ENCODE data around the gene PDSS2. TPM values are rescaled to one million over a fixed set of nuclear protein-coding genes. Genes with fewer than 3 reads are reported as not detected.
"Not testable (repeated sequence)": the region's sequence is repeated elsewhere in the genome, so short reads cannot be mapped to it uniquely, and the experiment has no call there.

The PDSS2 gene
- total RNA-seq, 1 experiment from 2014 or later, result 14.8 TPM

DNA sequence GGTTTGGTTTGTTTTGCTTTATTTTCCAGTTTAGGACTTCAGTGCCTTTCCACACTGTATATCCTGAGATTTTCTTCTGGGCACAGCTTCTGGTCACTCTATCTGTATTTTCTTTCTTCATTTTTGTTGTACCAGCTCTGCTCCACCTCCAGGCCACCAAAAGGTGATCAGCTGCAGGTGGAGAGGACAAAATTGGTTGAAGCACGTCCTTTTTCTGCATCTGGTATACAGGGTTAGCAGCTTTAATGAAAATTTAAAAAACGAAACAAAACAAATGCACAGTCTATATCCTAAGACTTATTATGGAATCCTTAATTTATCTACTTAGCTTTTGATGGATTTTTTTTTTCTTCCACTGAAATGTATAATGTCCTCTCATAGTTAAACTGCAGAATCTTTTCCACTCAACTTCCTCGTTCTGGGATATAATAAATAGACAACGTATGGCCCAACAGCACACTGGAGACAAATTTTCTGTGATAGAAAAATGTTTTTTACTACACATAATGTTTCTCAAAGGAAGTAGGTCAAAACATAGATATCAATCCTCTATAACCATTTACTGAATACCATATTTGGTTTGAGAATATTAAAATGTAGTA lies 19.8 kb upstream of the PDSS2 start:
- Mint-ChIP-seq H3K36me3 (ENCODE audit: insufficient read depth, unreplicated experiment) (no peaks in the 10 kb centered on the region), H3K9me3 (ENCODE audit: low read depth, unreplicated experiment) (no peaks in the 10 kb centered on the region), H3K4me1 (ENCODE audit: low read depth, unreplicated experiment) (peaks cover 8% of the 10 kb centered on the region), H3K4me3 (ENCODE audit: low read depth, unreplicated experiment) (no peak overlapping the region), H3K27me3 (ENCODE audit: unreplicated experiment) (peaks cover 16% of the 10 kb centered on the region), H3K27ac (ENCODE audit: unreplicated experiment) (no peak overlapping the region)
- intact Hi-C loops (cut with micrococcal nuclease; ENCODE audit: unreplicated experiment), result no loop called here
- DNase-seq, result no peak
- CTCF ChIA-PET, result interaction anchor here (1.1 kb wide), 1 partner anchor 8 kb away, joined by 3 read pairs; no protein-coding TSS in a partner anchor
- TF ChIP-seq, protein P1, sequence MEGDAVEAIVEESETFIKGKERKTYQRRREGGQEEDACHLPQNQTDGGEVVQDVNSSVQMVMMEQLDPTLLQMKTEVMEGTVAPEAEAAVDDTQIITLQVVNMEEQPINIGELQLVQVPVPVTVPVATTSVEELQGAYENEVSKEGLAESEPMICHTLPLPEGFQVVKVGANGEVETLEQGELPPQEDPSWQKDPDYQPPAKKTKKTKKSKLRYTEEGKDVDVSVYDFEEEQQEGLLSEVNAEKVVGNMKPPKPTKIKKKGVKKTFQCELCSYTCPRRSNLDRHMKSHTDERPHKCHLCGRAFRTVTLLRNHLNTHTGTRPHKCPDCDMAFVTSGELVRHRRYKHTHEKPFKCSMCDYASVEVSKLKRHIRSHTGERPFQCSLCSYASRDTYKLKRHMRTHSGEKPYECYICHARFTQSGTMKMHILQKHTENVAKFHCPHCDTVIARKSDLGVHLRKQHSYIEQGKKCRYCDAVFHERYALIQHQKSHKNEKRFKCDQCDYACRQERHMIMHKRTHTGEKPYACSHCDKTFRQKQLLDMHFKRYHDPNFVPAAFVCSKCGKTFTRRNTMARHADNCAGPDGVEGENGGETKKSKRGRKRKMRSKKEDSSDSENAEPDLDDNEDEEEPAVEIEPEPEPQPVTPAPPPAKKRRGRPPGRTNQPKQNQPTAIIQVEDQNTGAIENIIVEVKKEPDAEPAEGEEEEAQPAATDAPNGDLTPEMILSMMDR (IDR thresholded peaks at IDR 0.05; ENCODE audit: unreplicated experiment), result no peak
- no TSS peak for BruUV-seq (replicated peaks)

DNA sequence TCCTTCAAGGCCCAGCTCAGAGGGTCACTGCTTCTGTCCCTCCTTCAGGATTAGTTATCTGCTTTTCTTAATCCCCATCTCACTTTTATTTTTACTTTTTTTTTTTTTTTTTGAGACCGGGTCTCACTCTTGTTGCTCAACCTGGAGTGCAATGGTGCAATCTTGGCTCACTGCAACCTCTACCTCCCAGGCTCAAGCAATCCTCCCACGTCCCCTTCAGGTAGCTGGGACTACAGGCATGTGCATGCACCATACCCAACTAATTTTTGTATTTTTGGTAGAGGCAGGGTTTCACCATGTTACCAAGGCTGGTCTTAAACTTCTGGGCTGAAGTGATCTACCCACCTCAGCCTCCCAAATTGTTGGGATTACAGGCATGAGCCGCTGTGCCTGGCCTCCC lies 16.5 kb upstream of the PDSS2 start:
- H3K27me3 Mint-ChIP-seq (ENCODE audit: unreplicated experiment); H3K4me3 Mint-ChIP-seq (ENCODE audit: low read depth, unreplicated experiment); H3K36me3 Mint-ChIP-seq (ENCODE audit: insufficient read depth, unreplicated experiment); H3K27ac Mint-ChIP-seq (ENCODE audit: unreplicated experiment); intact Hi-C loops (cut with micrococcal nuclease; ENCODE audit: unreplicated experiment); DNase-seq; H3K4me1 Mint-ChIP-seq (ENCODE audit: low read depth, unreplicated experiment); BruUV-seq (replicated peaks); H3K9me3 Mint-ChIP-seq (ENCODE audit: low read depth, unreplicated experiment): not testable (repeated sequence)
- CTCF ChIA-PET, result interaction anchor here (0.7 kb wide), 1 partner anchor 17 kb away, joined by 3 read pairs; the partner anchor contains the start of gene PDSS2

DNA sequence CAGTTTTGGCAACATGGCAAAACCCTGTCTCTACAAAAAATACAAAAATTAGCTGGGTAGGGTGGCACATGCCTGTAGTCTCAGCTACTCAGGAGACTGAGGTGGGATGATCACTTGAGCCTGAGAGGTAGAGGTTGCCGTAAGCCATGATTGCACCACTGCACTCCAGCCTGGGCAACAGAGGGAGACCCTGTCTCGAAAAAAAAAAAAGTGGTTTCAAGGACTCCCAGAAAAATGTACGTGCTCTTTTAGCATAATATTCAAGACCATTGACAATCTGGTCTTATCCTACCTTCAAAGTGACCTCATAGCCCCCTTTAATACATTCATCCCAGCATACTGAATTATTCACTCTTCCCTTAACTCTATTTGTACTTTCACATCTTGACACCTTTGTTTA lies 16.0 kb upstream of the PDSS2 start:
- H3K27ac Mint-ChIP-seq (ENCODE audit: unreplicated experiment); H3K27me3 Mint-ChIP-seq (ENCODE audit: unreplicated experiment); BruUV-seq (replicated peaks); H3K36me3 Mint-ChIP-seq (ENCODE audit: insufficient read depth, unreplicated experiment); intact Hi-C loops (cut with micrococcal nuclease; ENCODE audit: unreplicated experiment); H3K4me3 Mint-ChIP-seq (ENCODE audit: low read depth, unreplicated experiment); DNase-seq; H3K9me3 Mint-ChIP-seq (ENCODE audit: low read depth, unreplicated experiment); H3K4me1 Mint-ChIP-seq (ENCODE audit: low read depth, unreplicated experiment): not testable (repeated sequence)
- CTCF ChIA-PET, result interaction anchor here (0.7 kb wide), 1 partner anchor 16 kb away, joined by 3 read pairs; the partner anchor contains the start of gene PDSS2

DNA sequence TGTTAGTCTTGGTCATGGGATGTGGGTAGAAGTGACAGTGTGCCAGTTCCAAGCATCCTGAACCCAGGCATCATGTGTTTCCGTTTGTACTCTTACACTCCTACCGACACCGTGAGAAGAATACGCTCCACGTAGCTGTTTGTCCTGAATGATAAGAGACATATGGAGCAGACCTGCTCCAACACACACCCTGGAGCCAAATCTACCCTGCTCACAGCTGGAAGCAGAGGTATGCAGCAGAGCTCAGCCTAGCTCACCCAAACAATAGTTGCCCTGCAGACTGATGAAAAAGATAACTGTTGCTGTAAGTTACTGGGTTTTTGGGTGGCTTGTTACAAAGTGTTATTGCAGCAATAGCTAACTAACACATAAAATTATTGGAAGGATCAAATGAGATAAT lies 14.3 kb upstream of the PDSS2 start:
- CTCF ChIA-PET, result no interaction called here
- Mint-ChIP-seq H3K27me3 (ENCODE audit: unreplicated experiment) (no peaks in the 10 kb centered on the region), H3K4me1 (ENCODE audit: low read depth, unreplicated experiment) (no peaks in the 10 kb centered on the region), H3K27ac (ENCODE audit: unreplicated experiment) (no peak overlapping the region), H3K4me3 (ENCODE audit: low read depth, unreplicated experiment) (no peak overlapping the region), H3K36me3 (ENCODE audit: insufficient read depth, unreplicated experiment) (no peaks in the 10 kb centered on the region), H3K9me3 (ENCODE audit: low read depth, unreplicated experiment) (no peaks in the 10 kb centered on the region)
- TF ChIP-seq, protein P1 (IDR thresholded peaks at IDR 0.05; ENCODE audit: unreplicated experiment), result no peak
- intact Hi-C loops (cut with micrococcal nuclease; ENCODE audit: unreplicated experiment), result no loop called here
- no peak for DNase-seq
- BruUV-seq (replicated peaks), result no TSS peak

DNA sequence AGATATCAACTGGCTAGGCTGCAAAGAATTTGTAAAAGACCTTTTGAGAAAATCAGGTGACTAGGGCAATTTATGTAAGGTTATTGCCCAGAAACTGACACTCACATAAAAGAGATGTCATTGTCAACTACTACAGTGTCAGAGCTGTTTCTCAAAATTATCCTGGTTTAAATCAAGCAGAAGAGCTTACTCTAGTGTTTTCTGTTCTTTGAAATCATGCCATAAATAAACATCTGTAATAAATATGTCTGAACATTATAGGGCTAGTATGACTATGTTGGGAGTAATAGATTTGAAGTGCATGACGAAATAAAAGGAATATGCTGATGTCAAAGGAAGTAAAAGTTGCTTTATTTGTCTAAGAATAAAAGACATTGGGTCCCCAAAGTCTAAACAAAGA lies 11.0 kb upstream of the PDSS2 start:
- intact Hi-C loops (cut with micrococcal nuclease; ENCODE audit: unreplicated experiment), result no loop called here
- TF ChIP-seq, protein P1 (IDR thresholded peaks at IDR 0.05; ENCODE audit: unreplicated experiment), result no peak
- H3K9me3 Mint-ChIP-seq (ENCODE audit: low read depth, unreplicated experiment), result no peaks in the 10 kb centered on the region
- H3K27ac Mint-ChIP-seq (ENCODE audit: unreplicated experiment), result no peak overlapping the region
- DNase-seq, result no peak
- no peaks in the 10 kb centered on the region for H3K36me3 Mint-ChIP-seq (ENCODE audit: insufficient read depth, unreplicated experiment)
- CTCF ChIA-PET, result no interaction called here
- H3K4me3 Mint-ChIP-seq (ENCODE audit: low read depth, unreplicated experiment), result no peak overlapping the region
- no TSS peak for BruUV-seq (replicated peaks)
- peaks cover 10% of the 10 kb centered on the region for H3K27me3 Mint-ChIP-seq (ENCODE audit: unreplicated experiment)
- H3K4me1 Mint-ChIP-seq (ENCODE audit: low read depth, unreplicated experiment), result no peaks in the 10 kb centered on the region
